CD4-positive, alpha-beta T cell treated with Interleukin-2 at 100 ng/mL for 4 hours (primary cell): Measurements from ENCODE around the gene EPM2AIP1.
"Not testable (repeated sequence)": the region's sequence is repeated elsewhere in the genome, so short reads cannot be mapped to it uniquely, and the experiment has no call there.

Experiments used
- DNase-seq: peaks from one replicate; pipeline ENCODE4 v3.0.0-alpha.2; 2020; ENCODE audit warnings: low spot score

EPM2AIP1 gene

GRCh38 chr3:36954452-36955134, 38.3 kb downstream of the EPM2AIP1 start:
- no peak for DNase-seq

GRCh38 chr3:36947814-36948213, 45.1 kb downstream of the EPM2AIP1 start:
- DNase-seq: not testable (repeated sequence)

GRCh38 chr3:36945333-36945980, 47.5 kb downstream of the EPM2AIP1 start:
- no peak for DNase-seq

GRCh38 chr3:36944641-36945270, 48.2 kb downstream of the EPM2AIP1 start, which contains the start of gene TRANK1:
TRANK1 (minus strand) TSS chr3:36945054; CDS start chr3:36944809, 245 bp downstream.
- peak; percentile 83 for DNase-seq

GRCh38 chr3:36944012-36944640, 48.8 kb downstream of the EPM2AIP1 start:
- no peak for DNase-seq

- no peak for DNase-seq
Observed at GRCh38 chr3:36943601-36944000, 49.3 kb downstream of the EPM2AIP1 start.

GRCh38 chr3:36942638-36943248, 50.2 kb downstream of the EPM2AIP1 start:
- no peak for DNase-seq

GRCh38 chr3:36941658-36942057, 51.3 kb downstream of the EPM2AIP1 start:
- DNase-seq: no peak

GRCh38 chr3:36941162-36941561, 51.8 kb downstream of the EPM2AIP1 start:
- no peak for DNase-seq

- DNase-seq: no peak
Observed at GRCh38 chr3:36937492-36937891, 55.4 kb downstream of the EPM2AIP1 start.
